Hippocampal formation (tissue), 2 donors: Measurements from ENCODE around the gene ERVMER34-1.

Experiments used
- DNase-seq, 2 donors: peaks; one replicate each; lab custom pipeline; 2025; lab: John Stamatoyannopoulos, UW

ERVMER34-1 gene

GRCh38 chr4:52721968-52722815, 29.0 kb downstream of the ERVMER34-1 start:
- DNase-seq, result peak; percentile 95 to 97

DNA sequence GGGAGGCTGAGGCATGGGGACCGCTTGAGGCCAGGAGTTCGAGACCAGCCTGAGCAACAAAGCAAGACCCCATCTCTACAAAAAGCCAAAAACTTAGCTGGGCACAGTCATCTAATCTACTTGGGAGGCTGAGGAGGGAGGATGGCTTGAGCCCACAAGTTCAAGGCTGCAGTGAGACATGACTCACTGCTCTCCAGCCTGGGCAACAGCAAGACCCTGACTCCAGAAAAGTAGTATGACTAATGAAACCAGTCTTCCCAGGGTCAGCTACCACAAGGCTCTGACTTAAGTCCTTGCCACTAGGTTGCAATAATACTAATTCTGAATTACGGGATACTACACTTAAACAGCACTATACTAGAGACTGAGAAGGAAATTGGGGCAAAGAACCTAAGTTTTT, 33.1 kb downstream of the ERVMER34-1 start:
- no peak for DNase-seq

- no peak for DNase-seq
Observed at GRCh38 chr4:52716364-52717151, 34.7 kb downstream of the ERVMER34-1 start.

DNA sequence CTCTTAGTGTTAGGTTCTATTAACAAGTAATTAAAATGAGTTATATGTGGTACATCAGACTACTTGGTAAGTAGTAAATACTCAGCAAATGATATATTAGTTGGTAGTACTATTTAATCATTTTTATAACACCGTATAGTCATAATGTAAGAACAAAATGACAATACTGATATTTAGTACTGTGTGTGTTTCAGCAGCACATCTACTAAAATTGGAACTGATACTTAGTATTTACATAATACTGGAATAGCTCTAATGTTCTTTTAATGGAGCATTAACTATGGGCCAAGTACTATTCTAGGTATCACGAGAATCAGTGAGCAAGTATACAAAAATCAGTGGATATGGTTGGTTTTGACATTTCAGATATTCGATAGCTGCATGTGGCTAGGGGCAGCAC, 35.3 kb downstream of the ERVMER34-1 start:
- DNase-seq, result no peak

- DNase-seq, result no peak
Observed at GRCh38 chr4:52715255-52715897, 35.8 kb downstream of the ERVMER34-1 start.

GRCh38 chr4:52714597-52715254, 36.5 kb downstream of the ERVMER34-1 start:
- DNase-seq, result no peak

GRCh38 chr4:52713456-52713937, 37.7 kb downstream of the ERVMER34-1 start:
- DNase-seq, result no peak

DNA sequence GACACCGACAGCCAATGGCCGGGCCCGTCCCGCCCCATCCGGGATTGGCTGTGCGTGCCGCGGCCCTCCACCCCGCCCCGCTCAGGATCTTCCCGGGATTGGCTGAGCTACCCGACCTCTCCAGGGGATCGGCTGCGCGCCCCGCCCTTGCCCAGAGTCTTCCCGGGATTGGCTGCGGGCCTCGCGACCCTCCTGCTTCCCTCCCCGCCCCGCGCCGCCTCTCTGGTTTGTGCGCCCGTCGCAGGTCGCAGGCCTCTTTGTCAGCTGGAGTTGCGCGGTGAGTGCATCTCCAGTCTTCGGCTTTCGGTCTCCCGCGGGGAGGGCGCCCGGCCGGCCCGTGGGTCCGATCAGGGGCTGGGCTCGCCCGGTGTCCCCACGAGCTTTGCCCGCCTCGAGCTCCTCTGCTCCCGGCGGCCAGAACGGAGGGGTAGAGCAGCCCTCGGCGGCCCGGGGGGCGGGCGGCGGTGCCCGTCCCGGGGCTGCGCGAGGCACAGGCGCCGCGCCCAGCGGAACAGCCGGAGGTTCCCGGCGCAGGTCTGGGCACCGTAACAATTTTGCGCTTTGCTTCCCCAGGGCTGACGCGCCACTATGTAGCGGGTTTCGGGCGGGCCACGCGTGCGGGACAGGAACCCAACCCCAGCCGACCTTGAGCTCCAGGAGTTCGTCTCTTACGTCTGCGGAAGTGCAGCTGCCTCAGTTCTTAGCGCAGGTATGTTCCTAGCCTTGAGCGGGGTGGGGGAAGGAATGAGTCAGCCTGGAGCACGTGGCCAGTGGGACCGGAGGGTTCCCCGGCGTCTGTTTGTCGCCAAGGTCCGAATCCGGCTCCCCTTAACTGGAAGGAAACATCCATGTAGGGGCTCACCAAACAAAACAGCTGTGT, 38.7 kb downstream of the ERVMER34-1 start:
- DNase-seq, result peak; percentile 98 to 99

DNA sequence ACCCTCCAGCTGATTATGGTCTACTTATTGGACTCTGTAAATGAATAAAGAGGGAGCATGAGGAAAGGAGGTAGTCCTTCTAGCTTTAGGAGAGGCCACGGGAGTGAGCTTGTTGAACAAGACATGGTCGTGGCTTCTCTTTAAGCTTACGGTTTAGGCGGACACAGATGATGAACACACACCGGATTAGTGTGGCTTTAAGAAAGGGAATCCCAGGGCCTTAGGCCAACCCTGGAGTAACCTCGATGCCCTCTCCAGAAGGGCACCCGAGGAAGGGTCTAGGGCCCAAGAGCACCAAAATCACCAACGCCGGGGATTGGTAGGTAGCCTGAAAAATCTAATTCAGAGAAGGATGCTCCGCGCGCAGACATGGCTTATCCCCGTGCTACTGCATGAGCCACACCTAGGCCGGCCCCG, 39.4 kb downstream of the ERVMER34-1 start:
- no peak for DNase-seq

- DNase-seq, result no peak
Observed at GRCh38 chr4:52711272-52711671, 40.0 kb downstream of the ERVMER34-1 start.

GRCh38 chr4:52709155-52709554, 42.1 kb downstream of the ERVMER34-1 start:
- DNase-seq, result no peak

- DNase-seq, result no peak
Observed at GRCh38 chr4:52704661-52705060, 46.6 kb downstream of the ERVMER34-1 start.

DNA sequence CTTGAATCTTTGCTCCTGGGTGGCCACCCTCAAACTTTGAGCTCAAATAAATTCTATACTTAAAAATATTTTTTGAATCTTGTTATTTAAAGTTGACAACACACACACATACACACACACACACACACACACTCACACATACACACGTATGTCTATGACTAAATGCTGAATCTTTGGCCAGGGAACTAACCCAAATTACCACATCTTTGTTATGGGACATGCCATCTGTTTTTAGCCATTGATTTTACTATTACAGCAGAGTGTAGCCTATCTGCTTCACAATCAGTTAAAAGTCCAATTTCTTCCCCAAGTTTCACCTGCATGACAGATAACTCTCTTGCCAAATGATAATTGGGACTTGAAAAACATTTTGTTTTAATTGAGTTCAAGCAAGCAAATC, 47.1 kb downstream of the ERVMER34-1 start:
- DNase-seq, result no peak

GRCh38 chr4:52701207-52701606, 50.0 kb downstream of the ERVMER34-1 start:
- DNase-seq, result no peak

- DNase-seq, result no peak
Observed at GRCh38 chr4:52694936-52695335, 56.3 kb downstream of the ERVMER34-1 start.

DNA sequence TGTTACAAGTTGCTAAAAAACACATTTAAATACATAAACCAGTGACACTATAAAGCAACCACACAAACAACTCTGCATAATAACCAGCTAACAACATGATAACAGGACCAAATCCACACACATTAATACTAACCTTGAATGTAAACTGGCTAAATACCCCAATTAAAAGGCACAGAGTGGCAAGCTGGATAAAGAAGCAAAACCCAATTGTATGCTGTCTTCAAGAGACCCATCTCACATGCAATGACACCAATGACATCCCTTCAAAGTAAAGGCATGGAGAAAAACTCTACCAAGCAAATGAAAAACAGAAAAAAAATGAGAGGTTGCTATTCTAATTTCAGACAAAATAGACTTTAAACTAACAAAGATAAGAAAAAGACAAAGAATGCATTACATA, 57.7 kb downstream of the ERVMER34-1 start:
- no peak for DNase-seq
